ENCODE results near the gene CEP350.
A peak's percentile ranks its signal among the peaks of the same experiment; 100 is the strongest.

Gene CEP350

DNA sequence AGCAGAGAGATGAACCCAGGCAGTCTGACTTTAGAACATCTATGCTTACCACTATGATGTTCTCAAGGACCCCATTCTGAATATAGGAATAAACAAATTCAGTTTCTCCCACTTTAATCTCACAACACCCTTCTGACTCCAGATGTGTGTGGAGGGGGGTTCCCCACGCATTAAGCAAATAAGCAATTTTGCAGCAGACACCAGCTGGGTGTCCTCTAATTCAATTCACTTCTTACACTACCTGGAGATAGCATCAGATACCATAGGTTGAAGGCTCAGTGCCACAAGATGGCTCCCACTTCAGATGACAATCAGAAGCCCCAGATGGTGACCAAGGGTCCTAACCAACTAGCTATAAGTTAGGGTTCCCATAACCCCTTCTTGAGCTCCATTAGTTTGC, 30.3 kb upstream of the CEP350 start:
- Histone ChIP-seq H3K27me3 (ENCODE audit: insufficient read depth, low read length) (no peaks in the 10 kb centered on the region), H2AK5ac (ENCODE audit: low read length) (no peak overlapping the region), H3K18ac (ENCODE audit: low read length) (no peak overlapping the region), H4K91ac (ENCODE audit: low read depth, low read length) (no peak overlapping the region), H3K9me3 (ENCODE audit: insufficient read depth, low read depth, low read length) (no peaks in the 10 kb centered on the region), H2BK5ac (ENCODE audit: low read depth, low read length, poor library complexity) (no peak overlapping the region), H3K14ac (ENCODE audit: low read length) (no peak overlapping the region), H3K4me3 (ENCODE audit: low read depth, low read length) (no peak overlapping the region), H3K23ac (ENCODE audit: low read length) (no peak overlapping the region), H3K36me3 (ENCODE audit: control insufficient read depth in 1 of 2, insufficient read depth in 2 of 2, low read length in 2 of 2) (no peaks in the 10 kb centered on the region), H2BK120ac (ENCODE audit: insufficient read depth, low read length, poor library complexity) (no peak overlapping the region), H3K79me2 (ENCODE audit: control insufficient read depth, insufficient read depth, low read length, poor library complexity) (no peaks in the 10 kb centered on the region), H3K27ac (ENCODE audit: low read depth, low read length) (no peak overlapping the region), H3K9ac (ENCODE audit: low read length) (no peak overlapping the region), H3K79me1 (ENCODE audit: low read length) (peaks cover 2% of the 10 kb centered on the region), H2BK12ac (ENCODE audit: low read length) (no peak overlapping the region), H3K4me2 (ENCODE audit: low read length) (no peak overlapping the region), H4K8ac (ENCODE audit: low read depth, low read length) (no peak overlapping the region), H3K4ac (ENCODE audit: low read depth, low read length) (no peak overlapping the region), H4K12ac (ENCODE audit: low read depth, low read length) (no peak overlapping the region), H3K4me1 (ENCODE audit: control insufficient read depth in 1 of 2, insufficient read depth in 2 of 2, low read length in 2 of 2) (peaks cover 2% of the 10 kb centered on the region in 2 experiments), H2AFZ (ENCODE audit: insufficient read depth, low read length, poor library complexity) (no peak overlapping the region)
- no peak for DNase-seq
- WGBS (ENCODE audit: extremely low coverage, insufficient coverage, insufficient read length), result no CpG with 5 or more reads among the region's 1 CpG

DNA sequence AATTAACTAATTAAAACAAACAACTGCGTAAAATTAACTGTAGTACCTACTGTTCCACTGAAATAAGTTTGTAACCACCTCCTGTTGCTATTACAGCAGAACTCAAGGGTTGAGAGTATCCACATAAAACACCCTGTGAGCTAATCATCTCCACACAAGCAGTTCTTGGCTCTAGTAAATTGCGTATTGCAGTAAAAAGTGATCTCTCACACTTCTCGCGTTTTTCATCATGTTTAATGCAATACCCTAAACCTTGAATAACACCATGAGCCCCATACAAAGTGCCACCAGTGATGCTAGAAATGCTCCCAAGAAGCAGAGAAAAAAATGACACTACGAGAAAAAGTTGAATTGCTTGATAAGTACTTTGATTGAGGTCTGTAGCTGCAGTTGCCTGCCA, 29.3 kb upstream of the CEP350 start:
- no peak overlapping the region for H3K23ac ChIP-seq (ENCODE audit: low read length)
- H3K4ac ChIP-seq (ENCODE audit: low read depth, low read length), result no peak overlapping the region
- no peaks in the 10 kb centered on the region for H3K36me3 ChIP-seq (ENCODE audit: control insufficient read depth in 1 of 2, insufficient read depth in 2 of 2, low read length in 2 of 2)
- no peak overlapping the region for H2AK5ac ChIP-seq (ENCODE audit: low read length)
- no peak overlapping the region for H4K8ac ChIP-seq (ENCODE audit: low read depth, low read length)
- H3K4me3 ChIP-seq (ENCODE audit: low read depth, low read length), result no peak overlapping the region
- H3K27me3 ChIP-seq (ENCODE audit: insufficient read depth, low read length), result no peaks in the 10 kb centered on the region
- no peak overlapping the region for H3K14ac ChIP-seq (ENCODE audit: low read length)
- no peak overlapping the region for H2BK120ac ChIP-seq (ENCODE audit: insufficient read depth, low read length, poor library complexity)
- no peak overlapping the region for H3K18ac ChIP-seq (ENCODE audit: low read length)
- H3K4me2 ChIP-seq (ENCODE audit: low read length), result no peak overlapping the region
- no peak overlapping the region for H2AFZ ChIP-seq (ENCODE audit: insufficient read depth, low read length, poor library complexity)
- H3K79me2 ChIP-seq (ENCODE audit: control insufficient read depth, insufficient read depth, low read length, poor library complexity), result no peaks in the 10 kb centered on the region
- peaks cover 2% of the 10 kb centered on the region for H3K79me1 ChIP-seq (ENCODE audit: low read length)
- H3K4me1 ChIP-seq (ENCODE audit: control insufficient read depth in 1 of 2, insufficient read depth in 2 of 2, low read length in 2 of 2), result peaks cover 2% of the 10 kb centered on the region in 2 experiments
- no peak overlapping the region for H3K9ac ChIP-seq (ENCODE audit: low read length)
- DNase-seq, result no peak
- WGBS (ENCODE audit: extremely low coverage, insufficient coverage, insufficient read length), result no CpG with 5 or more reads among the region's 5 CpGs
- no peaks in the 10 kb centered on the region for H3K9me3 ChIP-seq (ENCODE audit: insufficient read depth, low read depth, low read length)
- H2BK5ac ChIP-seq (ENCODE audit: low read depth, low read length, poor library complexity), result no peak overlapping the region
- H2BK12ac ChIP-seq (ENCODE audit: low read length), result no peak overlapping the region
- no peak overlapping the region for H3K27ac ChIP-seq (ENCODE audit: low read depth, low read length)
- no peak overlapping the region for H4K12ac ChIP-seq (ENCODE audit: low read depth, low read length)
- no peak overlapping the region for H4K91ac ChIP-seq (ENCODE audit: low read depth, low read length)

DNA sequence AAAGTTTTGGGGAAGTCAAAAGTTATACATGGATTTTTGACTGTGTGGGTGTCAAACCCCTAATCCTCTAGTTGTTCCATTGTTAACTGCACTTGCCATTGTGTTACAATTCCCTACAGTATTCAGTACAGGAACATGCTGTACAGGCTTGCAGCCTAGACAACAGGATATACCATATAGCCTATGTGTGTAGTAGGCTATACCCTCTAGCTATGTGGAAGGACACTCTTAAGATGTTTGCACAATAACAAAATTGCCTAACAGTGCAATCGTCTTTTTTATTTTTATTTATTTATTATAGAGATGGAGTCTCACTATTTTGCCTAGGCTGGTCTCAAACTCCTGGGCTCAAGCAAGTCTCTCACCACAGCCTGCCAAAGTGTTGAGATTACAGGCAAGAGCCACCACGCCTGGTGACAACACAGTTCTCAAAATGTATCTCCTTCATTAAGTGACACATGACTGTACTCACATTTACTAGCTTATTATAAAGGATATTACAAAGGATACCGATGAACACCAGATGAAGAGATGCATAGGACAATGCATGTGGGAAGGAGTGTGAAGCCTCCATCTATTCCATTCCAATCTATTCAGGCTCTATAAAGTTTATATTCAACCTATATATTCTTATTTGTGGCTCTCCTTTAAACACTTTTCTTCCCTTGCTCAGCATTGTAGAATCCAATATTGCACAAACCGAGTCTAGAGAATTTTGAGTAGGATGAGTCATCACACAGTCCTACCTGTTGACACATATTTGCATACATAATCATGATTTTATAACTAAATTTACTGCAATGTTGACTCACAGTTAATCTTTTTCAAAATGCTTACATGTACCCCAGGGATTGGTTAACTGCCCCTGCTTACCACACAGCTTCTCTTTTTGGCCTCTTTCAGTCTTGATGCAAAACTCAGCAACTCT, 28.4 kb upstream of the CEP350 start:
- WGBS (ENCODE audit: extremely low coverage, insufficient coverage, insufficient read length), result no CpG with 5 or more reads among the region's 4 CpGs
- Histone ChIP-seq H3K4me1 (ENCODE audit: control insufficient read depth in 1 of 2, insufficient read depth in 2 of 2, low read length in 2 of 2) (peaks cover 0 to 2% of the 10 kb centered on the region in 2 experiments), H2BK120ac (ENCODE audit: insufficient read depth, low read length, poor library complexity) (no peak overlapping the region), H2AK5ac (ENCODE audit: low read length) (no peak overlapping the region), H3K79me2 (ENCODE audit: control insufficient read depth, insufficient read depth, low read length, poor library complexity) (no peaks in the 10 kb centered on the region), H3K4ac (ENCODE audit: low read depth, low read length) (no peak overlapping the region), H3K14ac (ENCODE audit: low read length) (no peak overlapping the region), H4K8ac (ENCODE audit: low read depth, low read length) (no peak overlapping the region), H3K4me2 (ENCODE audit: low read length) (no peak overlapping the region), H2AFZ (ENCODE audit: insufficient read depth, low read length, poor library complexity) (no peak overlapping the region), H3K79me1 (ENCODE audit: low read length) (peaks cover 2% of the 10 kb centered on the region), H3K18ac (ENCODE audit: low read length) (no peak overlapping the region), H3K27ac (ENCODE audit: low read depth, low read length) (no peak overlapping the region), H2BK12ac (ENCODE audit: low read length) (no peak overlapping the region), H3K36me3 (ENCODE audit: control insufficient read depth in 1 of 2, insufficient read depth in 2 of 2, low read length in 2 of 2) (no peaks in the 10 kb centered on the region), H4K91ac (ENCODE audit: low read depth, low read length) (no peak overlapping the region), H3K23ac (ENCODE audit: low read length) (no peak overlapping the region), H3K9ac (ENCODE audit: low read length) (no peak overlapping the region), H3K4me3 (ENCODE audit: low read depth, low read length) (no peak overlapping the region), H3K9me3 (ENCODE audit: insufficient read depth, low read depth, low read length) (no peaks in the 10 kb centered on the region), H2BK5ac (ENCODE audit: low read depth, low read length, poor library complexity) (no peak overlapping the region), H3K27me3 (ENCODE audit: insufficient read depth, low read length) (no peaks in the 10 kb centered on the region), H4K12ac (ENCODE audit: low read depth, low read length) (no peak overlapping the region)
- peak; percentile 37 to 89 for DNase-seq

DNA sequence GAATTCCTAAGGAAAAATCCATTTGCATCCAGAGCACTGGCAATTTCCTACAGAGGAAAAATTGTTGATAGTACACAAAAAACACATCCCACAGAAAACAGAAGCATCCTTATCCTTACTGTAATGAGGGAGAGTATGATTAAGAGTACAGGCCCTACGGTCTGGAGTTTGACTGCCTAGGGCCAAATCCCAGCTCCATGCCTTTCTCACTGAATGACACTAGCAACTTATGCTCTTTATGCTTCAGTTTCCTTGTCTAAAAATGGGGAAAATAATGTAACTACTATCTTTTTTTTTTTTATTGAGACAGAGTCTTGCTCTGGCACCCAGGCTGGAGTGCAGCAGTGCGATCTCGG, 27.8 kb upstream of the CEP350 start:
- peaks cover 2% of the 10 kb centered on the region for H3K79me1 ChIP-seq (ENCODE audit: low read length)
- H2AK5ac ChIP-seq (ENCODE audit: low read length), result no peak overlapping the region
- no peak overlapping the region for H4K8ac ChIP-seq (ENCODE audit: low read depth, low read length)
- H3K4me2 ChIP-seq (ENCODE audit: low read length), result no peak overlapping the region
- H3K4me3 ChIP-seq (ENCODE audit: low read depth, low read length), result no peak overlapping the region
- H3K79me2 ChIP-seq (ENCODE audit: control insufficient read depth, insufficient read depth, low read length, poor library complexity), result no peaks in the 10 kb centered on the region
- H3K14ac ChIP-seq (ENCODE audit: low read length), result no peak overlapping the region
- no peaks in the 10 kb centered on the region for H3K9me3 ChIP-seq (ENCODE audit: insufficient read depth, low read depth, low read length)
- no CpG with 5 or more reads among the region's 3 CpGs for WGBS (ENCODE audit: extremely low coverage, insufficient coverage, insufficient read length)
- no peak overlapping the region for H4K91ac ChIP-seq (ENCODE audit: low read depth, low read length)
- no peaks in the 10 kb centered on the region for H3K27me3 ChIP-seq (ENCODE audit: insufficient read depth, low read length)
- peak; percentile 53 to 56 for DNase-seq
- H4K12ac ChIP-seq (ENCODE audit: low read depth, low read length), result no peak overlapping the region
- H2BK120ac ChIP-seq (ENCODE audit: insufficient read depth, low read length, poor library complexity), result no peak overlapping the region
- H3K36me3 ChIP-seq (ENCODE audit: control insufficient read depth in 1 of 2, insufficient read depth in 2 of 2, low read length in 2 of 2), result no peaks in the 10 kb centered on the region
- H2AFZ ChIP-seq (ENCODE audit: insufficient read depth, low read length, poor library complexity), result no peak overlapping the region
- H3K4ac ChIP-seq (ENCODE audit: low read depth, low read length), result no peak overlapping the region
- H3K18ac ChIP-seq (ENCODE audit: low read length), result no peak overlapping the region
- H3K4me1 ChIP-seq (ENCODE audit: control insufficient read depth in 1 of 2, insufficient read depth in 2 of 2, low read length in 2 of 2), result no peaks in the 10 kb centered on the region
- no peak overlapping the region for H3K9ac ChIP-seq (ENCODE audit: low read length)
- no peak overlapping the region for H2BK12ac ChIP-seq (ENCODE audit: low read length)
- H2BK5ac ChIP-seq (ENCODE audit: low read depth, low read length, poor library complexity), result no peak overlapping the region
- H3K23ac ChIP-seq (ENCODE audit: low read length), result no peak overlapping the region
- H3K27ac ChIP-seq (ENCODE audit: low read depth, low read length), result no peak overlapping the region

All from trophoblast cell (in vitro differentiated cells and primary cell).